ENCODE results near the gene EFCAB12. TPM values are rescaled to one million over a fixed set of nuclear protein-coding genes. Genes with fewer than 3 reads are reported as not detected.
A peak's percentile ranks its signal among the peaks of the same experiment; 100 is the strongest.

Gene EFCAB12
- total and polyA plus RNA-seq, 2 of the 13 experiments (the other 11 are each of a cell fraction or from before 2014, with no cell fraction given) = 0.31 to 2.4 TPM

- peak; percentile 80 for FAIRE-seq
- ChIA-PET POLR2A (no interaction called here), CTCF (ENCODE audit: low intra/inter-chr PET ratio, low total read pairs) (no interaction called here)
- BruUV-seq (replicated peaks) = no TSS peak
- Histone ChIP-seq H3K4me3 (replicated peaks in 1 of 3; ENCODE audit: insufficient read depth in 1 of 3, low read depth in 2 of 3, low read length in 3 of 3) (no peak overlapping the region), H3K9me3 (ENCODE audit: low read length) (no peaks in the 10 kb centered on the region), H3K36me3 (replicated peaks in 1 of 2; ENCODE audit: control insufficient read depth in 1 of 2, insufficient read depth in 2 of 2, low read length in 2 of 2) (peaks cover 9 to 15% of the 10 kb centered on the region in 2 experiments), H3K4me2 (ENCODE audit: low read depth, low read length) (no peak overlapping the region), H3K27me3 (ENCODE audit: control insufficient read depth in 1 of 2, insufficient read depth in 2 of 2, low read length in 2 of 2) (no peaks in the 10 kb centered on the region), H4K20me1 (ENCODE audit: insufficient read depth, low read length) (no peaks in the 10 kb centered on the region), H3K4me1 (ENCODE audit: insufficient read depth, low read length) (peaks cover 23% of the 10 kb centered on the region), H2AFZ (ENCODE audit: low read length) (no peak overlapping the region), H3K9ac (ENCODE audit: insufficient read depth, low read depth, low read length) (no peak overlapping the region), H3K79me2 (ENCODE audit: insufficient read depth, low read length) (no peaks in the 10 kb centered on the region), H3K27ac (ENCODE audit: extremely low read length, insufficient read depth, low read length) (no peak overlapping the region)
- in situ Hi-C loops (cut with HindIII; ENCODE audit: extremely low pct_ligation_motif_present, low pct_unique_long_range_greater_than_20kb) (no loop called here), intact Hi-C loops (cut with micrococcal nuclease; ENCODE audit: unreplicated experiment) (no loop called here)
- peak; percentile 48 for DNase-seq (ENCODE audit: low spot score)
- ATAC-seq = peak; percentile 62
- WGBS (ENCODE audit: low lambda C conversion rate) = 46% methylated on average over 4 of the region's 4 CpGs
- TF ChIP-seq MYPOP (CRISPR knock-in tag; IDR thresholded peaks at IDR 0.05) (no peak), RARA (CRISPR knock-in tag; IDR thresholded peaks at IDR 0.05) (peak; percentile 63), ONECUT2 (CRISPR knock-in tag; IDR thresholded peaks at IDR 0.05) (peak; percentile 43; the same call in 1 of the 2 replicates), HNF4A (CRISPR knock-in tag; IDR thresholded peaks at IDR 0.05) (0 out of 2 replicates have a peak, but pooled peaks have one; percentile 11), GFI1 (CRISPR knock-in tag; IDR thresholded peaks at IDR 0.05; ENCODE audit: borderline replicate concordance) (no peak), SOX6 (IDR thresholded peaks at IDR 0.05) (no peak), SOX6 (CRISPR knock-in tag; IDR thresholded peaks at IDR 0.05) (0 out of 2 replicates have a peak, but pooled peaks have one; percentile 28)
Measured at GRCh38 chr3:129473067-129473768, 44.8 kb upstream of the EFCAB12 start.

DNA sequence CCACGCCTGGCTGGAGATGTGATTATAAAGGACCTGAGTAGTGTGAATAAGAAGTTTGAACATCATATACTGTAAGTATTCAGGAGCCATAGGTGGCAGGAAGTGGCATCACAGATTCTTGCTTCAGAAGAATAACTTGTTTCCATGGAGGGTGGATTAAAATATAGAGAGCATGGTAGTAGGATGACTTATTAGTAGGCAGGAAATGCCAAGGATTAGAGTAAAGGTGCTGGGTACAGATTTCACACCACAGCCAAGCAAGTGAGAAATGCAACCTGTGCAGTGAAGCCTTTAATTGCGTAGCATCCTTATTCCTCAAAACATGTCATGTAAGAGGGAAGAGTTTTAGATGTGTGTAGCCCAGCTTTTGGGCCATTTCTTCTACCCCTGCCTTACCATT lies 42.4 kb upstream of the EFCAB12 start:
- Histone ChIP-seq H4K20me1 (ENCODE audit: insufficient read depth, low read length) (no peaks in the 10 kb centered on the region), H3K4me1 (ENCODE audit: insufficient read depth, low read length) (peaks cover 34% of the 10 kb centered on the region), H3K4me3 (replicated peaks in 1 of 3; ENCODE audit: insufficient read depth in 1 of 3, low read depth in 2 of 3, low read length in 3 of 3) (no peak overlapping the region), H3K9me3 (ENCODE audit: low read length) (no peaks in the 10 kb centered on the region), H2AFZ (ENCODE audit: low read length) (no peak overlapping the region), H3K27ac (ENCODE audit: extremely low read length, insufficient read depth, low read length) (no peak overlapping the region), H3K36me3 (replicated peaks in 1 of 2; ENCODE audit: control insufficient read depth in 1 of 2, insufficient read depth in 2 of 2, low read length in 2 of 2) (peaks cover 1 to 2% of the 10 kb centered on the region in 2 experiments; a peak in 1 of 5 replicates), H3K79me2 (ENCODE audit: insufficient read depth, low read length) (no peaks in the 10 kb centered on the region), H3K27me3 (ENCODE audit: control insufficient read depth in 1 of 2, insufficient read depth in 2 of 2, low read length in 2 of 2) (no peaks in the 10 kb centered on the region), H3K4me2 (ENCODE audit: low read depth, low read length) (no peak overlapping the region), H3K9ac (ENCODE audit: insufficient read depth, low read depth, low read length) (no peak overlapping the region)
- ChIA-PET CTCF (ENCODE audit: low intra/inter-chr PET ratio, low total read pairs) (no interaction called here), POLR2A (no interaction called here)
- WGBS (ENCODE audit: low lambda C conversion rate) = 95% methylated on average over 2 of the region's 2 CpGs
- in situ Hi-C loops (cut with HindIII; ENCODE audit: extremely low pct_ligation_motif_present, low pct_unique_long_range_greater_than_20kb) = no loop called here
- ATAC-seq = no peak
- no peak for DNase-seq (ENCODE audit: low spot score)
- no TSS peak for BruUV-seq (replicated peaks)
- intact Hi-C loops (cut with micrococcal nuclease; ENCODE audit: unreplicated experiment) = no loop called here
- FAIRE-seq = no peak
- TF ChIP-seq ZBTB38 (CRISPR knock-in tag; IDR thresholded peaks at IDR 0.05) (no peak), ZEB1 (IDR thresholded peaks at IDR 0.05; ENCODE audit: insufficient replicate concordance, low read depth) (no peak), ZNF136 (CRISPR knock-in tag; IDR thresholded peaks at IDR 0.05; ENCODE audit: low read depth) (no peak)
- TF ChIP-seq, protein P1, sequence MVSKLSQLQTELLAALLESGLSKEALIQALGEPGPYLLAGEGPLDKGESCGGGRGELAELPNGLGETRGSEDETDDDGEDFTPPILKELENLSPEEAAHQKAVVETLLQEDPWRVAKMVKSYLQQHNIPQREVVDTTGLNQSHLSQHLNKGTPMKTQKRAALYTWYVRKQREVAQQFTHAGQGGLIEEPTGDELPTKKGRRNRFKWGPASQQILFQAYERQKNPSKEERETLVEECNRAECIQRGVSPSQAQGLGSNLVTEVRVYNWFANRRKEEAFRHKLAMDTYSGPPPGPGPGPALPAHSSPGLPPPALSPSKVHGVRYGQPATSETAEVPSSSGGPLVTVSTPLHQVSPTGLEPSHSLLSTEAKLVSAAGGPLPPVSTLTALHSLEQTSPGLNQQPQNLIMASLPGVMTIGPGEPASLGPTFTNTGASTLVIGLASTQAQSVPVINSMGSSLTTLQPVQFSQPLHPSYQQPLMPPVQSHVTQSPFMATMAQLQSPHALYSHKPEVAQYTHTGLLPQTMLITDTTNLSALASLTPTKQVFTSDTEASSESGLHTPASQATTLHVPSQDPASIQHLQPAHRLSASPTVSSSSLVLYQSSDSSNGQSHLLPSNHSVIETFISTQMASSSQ (IDR thresholded peaks at IDR 0.05; ENCODE audit: low read depth) = no peak
- TF ChIP-seq, protein P1 (CRISPR knock-in tag; IDR thresholded peaks at IDR 0.05; ENCODE audit: borderline replicate concordance) = no peak

Data from HepG2 (cell line).